KMS-11 (cell line): ENCODE results near the gene OR2J1.

Source experiments
- H2AFZ ChIP-seq: fragments of 200-600 bp; sonication (generic); 2 replicates; pipeline ENCODE4 v1.6.1; 2016; ENCODE audit warnings: antibody characterized with exemption, mixed run types, low read depth
- H3K27ac ChIP-seq: fragments of 200-600 bp; sonication (generic); 2 replicates; pipeline ENCODE4 v1.6.1; 2016; ENCODE audit warnings: mild to moderate bottlenecking, mixed run types
- H3K27me3 ChIP-seq: fragments of 200-600 bp; sonication (generic); 2 replicates; pipeline ENCODE4 v1.6.1; 2017; ENCODE audit warnings: mild to moderate bottlenecking, low read depth, mixed run types, moderate library complexity; ENCODE audit not compliant: insufficient read depth
- H3K36me3 ChIP-seq: fragments of 200-600 bp; sonication (generic); 2 replicates; pipeline ENCODE4 v1.6.1; 2017; ENCODE audit warnings: mild to moderate bottlenecking, mixed run types; ENCODE audit not compliant: insufficient read depth
- H3K4me1 ChIP-seq: fragments of 200-600 bp; sonication (generic); 2 replicates; pipeline ENCODE4 v1.6.1; 2016; ENCODE audit warnings: mild to moderate bottlenecking, low read depth, mixed run types; ENCODE audit not compliant: poor library complexity, severe bottlenecking
- H3K4me2 ChIP-seq: fragments of 200-600 bp; sonication (generic); 2 replicates; pipeline ENCODE4 v1.7.0; 2016; ENCODE audit warnings: mild to moderate bottlenecking, mixed run types
- H3K4me3 ChIP-seq: fragments of 200-600 bp; sonication (generic); IDR thresholded peaks from 2 replicates; pipeline ENCODE4 v1.6.1; 2017; ENCODE audit warnings: low read depth, low read length, mixed read lengths; ENCODE audit not compliant: insufficient read depth
- H3K79me2 ChIP-seq: fragments of 200-600 bp; sonication (generic); 2 replicates; pipeline ENCODE4 v1.6.1; 2016; ENCODE audit warnings: low read depth, mixed run types; ENCODE audit not compliant: insufficient read depth
- H3K9ac ChIP-seq: fragments of 200-600 bp; sonication (generic); 2 replicates; pipeline ENCODE4 v1.6.1; 2016; ENCODE audit warnings: mild to moderate bottlenecking, mixed run types
- H4K20me1 ChIP-seq: fragments of 200-600 bp; sonication (generic); 2 replicates; pipeline ENCODE4 v1.6.1; 2016; ENCODE audit warnings: mild to moderate bottlenecking, mixed run types; ENCODE audit not compliant: insufficient read depth
- CTCF ChIP-seq: fragments of 200-600 bp; sonication (generic); conservative IDR thresholded peaks from 2 replicates; pipeline ENCODE4 v1.6.1; 2017; ENCODE audit warnings: low read depth, mild to moderate bottlenecking, antibody characterized with exemption, low read length, moderate library complexity, mixed read lengths

OR2J1 gene

GRCh38 chr6:29099190-29099589, at the start of gene OR2J1:
Gene OR2J1, plus strand, starts transcription at chr6:29099490. Its CDS starts 1,453 bp downstream, at chr6:29100943.
- no peak within 1 kb of the TSS for H2AFZ ChIP-seq
- no peak for TF ChIP-seq CTCF
- no peaks in the 10 kb centered on the region for H3K36me3 ChIP-seq
- no peak within 1 kb of the TSS for H3K9ac ChIP-seq
- H4K20me1 ChIP-seq = no peaks in the 10 kb centered on the region
- H3K4me2 ChIP-seq = no peak within 1 kb of the TSS
- H3K4me1 ChIP-seq = no peaks in the 10 kb centered on the region
- H3K4me3 ChIP-seq = no peak within 1 kb of the TSS
- no peaks in the 10 kb centered on the region for H3K27me3 ChIP-seq
- no peaks in the 10 kb centered on the region for H3K79me2 ChIP-seq
- H3K27ac ChIP-seq = no peak within 1 kb of the TSS

- H3K36me3 ChIP-seq = no peaks in the 10 kb centered on the region; the same call in 1 of the 2 replicates
- TF ChIP-seq CTCF = no peak
- H3K27me3 ChIP-seq = no peaks in the 10 kb centered on the region
- no peak overlapping the region for H3K9ac ChIP-seq
- no peak overlapping the region for H3K27ac ChIP-seq
- no peak overlapping the region for H3K4me3 ChIP-seq
- no peaks in the 10 kb centered on the region for H3K4me1 ChIP-seq
- no peak overlapping the region for H2AFZ ChIP-seq
- H3K79me2 ChIP-seq = no peaks in the 10 kb centered on the region
- no peaks in the 10 kb centered on the region for H4K20me1 ChIP-seq
- H3K4me2 ChIP-seq = no peak overlapping the region
These were observed 47.6 kb upstream of the OR2J1 start for GRCh38 chr6:29051680-29052079.

GRCh38 chr6:29071831-29072723, 27.2 kb upstream of the OR2J1 start:
- TF ChIP-seq CTCF = peak; percentile 57
- H4K20me1 ChIP-seq = no peaks in the 10 kb centered on the region
- H3K27me3 ChIP-seq = no peaks in the 10 kb centered on the region
- H2AFZ ChIP-seq = no peak overlapping the region
- no peak overlapping the region for H3K27ac ChIP-seq
- no peaks in the 10 kb centered on the region for H3K4me1 ChIP-seq
- no peaks in the 10 kb centered on the region for H3K36me3 ChIP-seq
- H3K9ac ChIP-seq = no peak overlapping the region
- H3K4me2 ChIP-seq = no peak overlapping the region
- no peaks in the 10 kb centered on the region for H3K79me2 ChIP-seq
- H3K4me3 ChIP-seq = no peak overlapping the region

- no peak for TF ChIP-seq CTCF
- Histone ChIP-seq H3K36me3 (no peaks in the 10 kb centered on the region), H3K4me3 (no peak overlapping the region)
These were observed 20.1 kb upstream of the OR2J1 start for GRCh38 chr6:29079203-29079602.

More at GRCh38 chr6:29079203-29079602, 20.1 kb upstream of the OR2J1 start:
- Histone ChIP-seq H3K9ac (no peak overlapping the region), H3K27ac (no peak overlapping the region), H4K20me1 (no peaks in the 10 kb centered on the region), H3K4me1 (no peaks in the 10 kb centered on the region), H3K4me2 (no peak overlapping the region), H3K27me3 (no peaks in the 10 kb centered on the region), H2AFZ (no peak overlapping the region), H3K79me2 (no peaks in the 10 kb centered on the region)
